Neural progenitor cell (in vitro differentiated cells): ENCODE data around the gene SNRNP200. TPM values are rescaled to one million over a fixed set of nuclear protein-coding genes. Genes with fewer than 3 reads are reported as not detected.

Experiments
- DNase-seq: peaks from one replicate; pipeline ENCODE4 v3.0.0-alpha.2; 2016; ENCODE audit warnings: low spot score
- H2AFZ ChIP-seq: fragments of 200-600 bp; sonication (generic); replicated peaks from 2 replicates; pipeline ENCODE4 v1.6.1; 2016; ENCODE audit warnings: antibody characterized with exemption
- H3F3A ChIP-seq: fragments of 200-600 bp; sonication (generic); 2 replicates; pipeline ENCODE4 v1.6.1; 2016; ENCODE audit warnings: antibody characterized with exemption, low read depth
- H3K27ac ChIP-seq: fragments of 200-600 bp; sonication (generic); 2 replicates; pipeline ENCODE4 v1.5.1; 2016; ENCODE audit warnings: mild to moderate bottlenecking
- H3K27me3 ChIP-seq: fragments of 200-600 bp; sonication (generic); 2 replicates; pipeline ENCODE4 v1.6.1; 2016; ENCODE audit warnings: mild to moderate bottlenecking, moderate library complexity
- H3K36me3 ChIP-seq: fragments of 200-600 bp; sonication (generic); 2 replicates; pipeline ENCODE4 v1.5.1; 2016
- H3K4me1 ChIP-seq: fragments of 200-600 bp; sonication (generic); 2 replicates; pipeline ENCODE4 v1.6.1; 2016; ENCODE audit warnings: mixed run types
- H3K4me2 ChIP-seq: fragments of 200-600 bp; sonication (generic); 2 replicates; pipeline ENCODE4 v1.6.1; 2016
- H3K4me3 ChIP-seq: fragments of 200-600 bp; sonication (generic); 2 replicates; pipeline ENCODE4 v1.5.1; 2016
- H3K79me2 ChIP-seq: fragments of 200-600 bp; sonication (generic); 2 replicates; pipeline ENCODE4 v1.6.1; 2016; ENCODE audit warnings: low read depth
- H3K9ac ChIP-seq: fragments of 200-600 bp; sonication (generic); 2 replicates; pipeline ENCODE4 v1.6.1; 2016
- H3K9me3 ChIP-seq: fragments of 200-600 bp; sonication (generic); 2 replicates; pipeline ENCODE4 v1.5.1; 2016; ENCODE audit warnings: low read depth
- H4K20me1 ChIP-seq: fragments of 200-600 bp; sonication (generic); 2 replicates; pipeline ENCODE4 v1.6.1; 2016; ENCODE audit warnings: low read depth
- H3K27ac Mint-ChIP-seq: 3 replicates; pipeline ENCODE4 v1.8.0; 2021; ENCODE audit warnings: mixed read lengths
- H3K27me3 Mint-ChIP-seq: 2 replicates; pipeline ENCODE4 v1.8.0; 2022; ENCODE audit warnings: low read depth, mild to moderate bottlenecking, inconsistent platforms, moderate library complexity, mixed read lengths; ENCODE audit not compliant: insufficient read depth
- H3K36me3 Mint-ChIP-seq: 3 replicates; pipeline ENCODE4 v1.8.0; 2021; ENCODE audit warnings: mixed read lengths
- H3K4me1 Mint-ChIP-seq: 3 replicates; pipeline ENCODE4 v1.8.0; 2021; ENCODE audit warnings: mixed read lengths
- H3K4me3 Mint-ChIP-seq: 3 replicates; pipeline ENCODE4 v1.8.0; 2021; ENCODE audit warnings: mild to moderate bottlenecking, moderate library complexity, mixed read lengths
- H3K9me3 Mint-ChIP-seq: 3 replicates; pipeline ENCODE4 v1.8.0; 2020; ENCODE audit warnings: mixed read lengths
- CTCF ChIP-seq: fragments of 200-600 bp; sonication (generic); IDR thresholded peaks from 2 replicates; pipeline ENCODE4 v1.5.1; 2017; ENCODE audit warnings: antibody characterized with exemption, mild to moderate bottlenecking
- EZH2 ChIP-seq: fragments of 200-600 bp; sonication (generic); IDR thresholded peaks from 2 replicates; pipeline ENCODE4 v1.6.1; 2017; ENCODE audit warnings: antibody characterized with exemption, mild to moderate bottlenecking, moderate library complexity
- EZH2phosphoT487 ChIP-seq: fragments of 200-600 bp; sonication (generic); IDR thresholded peaks from 2 replicates; pipeline ENCODE4 v1.6.1; 2017; ENCODE audit warnings: antibody characterized with exemption
- total RNA-seq: library from RNA; depleted of rRNA; stranded (reverse); fragments of >200 nt; gene quantifications from 2 replicates; pipeline ENCODE4 v1.2.3, GENCODE V29; 2015; ENCODE audit warnings: low replicate concordance

Gene SNRNP200
- total RNA-seq, 1 donor from 2014 or later, result 94.3 TPM

GRCh38 chr2:96320728-96321622, 15.6 kb upstream of the SNRNP200 start:
- no peaks in the 10 kb centered on the region for H3K36me3 ChIP-seq
- peaks cover 37% of the 10 kb centered on the region for H3K4me1 Mint-ChIP-seq
- no peaks in the 10 kb centered on the region for H4K20me1 ChIP-seq
- H3K9me3 ChIP-seq, result no peaks in the 10 kb centered on the region
- H2AFZ ChIP-seq, result peak overlapping the region; percentile 81
- H3F3A ChIP-seq, result peaks cover 26% of the 10 kb centered on the region
- peaks cover 3% of the 10 kb centered on the region for H3K36me3 Mint-ChIP-seq
- peak overlapping the region; percentile 55 for H3K4me3 ChIP-seq
- peak overlapping the region; percentile 84 for H3K4me2 ChIP-seq
- no peaks in the 10 kb centered on the region for H3K9me3 Mint-ChIP-seq
- H3K79me2 ChIP-seq, result no peaks in the 10 kb centered on the region
- peak overlapping the region; percentile 42 for H3K27ac Mint-ChIP-seq
- H3K27me3 ChIP-seq, result peaks cover 76% of the 10 kb centered on the region
- H3K27me3 Mint-ChIP-seq, result peaks cover 36% of the 10 kb centered on the region
- peak; percentile 69 for DNase-seq
- TF ChIP-seq EZH2phosphoT487 (no peak), EZH2 (no peak)
- H3K9ac ChIP-seq, result no peak overlapping the region
- H3K4me3 Mint-ChIP-seq, result peak overlapping the region; percentile 88
- peaks cover 17% of the 10 kb centered on the region for H3K4me1 ChIP-seq
- H3K27ac ChIP-seq, result no peak overlapping the region

- Histone ChIP-seq H2AFZ (no peak overlapping the region), H3K9ac (no peak overlapping the region), H3K36me3 (no peaks in the 10 kb centered on the region), H3K4me1 (peaks cover 23% of the 10 kb centered on the region), H4K20me1 (no peaks in the 10 kb centered on the region), H3K27me3 (peaks cover 70% of the 10 kb centered on the region), H3K79me2 (no peaks in the 10 kb centered on the region), H3K9me3 (no peaks in the 10 kb centered on the region), H3K4me2 (peak overlapping the region; percentile 84), H3F3A (peaks cover 26% of the 10 kb centered on the region), H3K4me3 (peak overlapping the region; percentile 55), H3K27ac (no peak overlapping the region)
- Mint-ChIP-seq H3K27me3 (peaks cover 30% of the 10 kb centered on the region), H3K4me3 (peak overlapping the region; percentile 88), H3K4me1 (peaks cover 37% of the 10 kb centered on the region), H3K9me3 (no peaks in the 10 kb centered on the region), H3K36me3 (peaks cover 3% of the 10 kb centered on the region), H3K27ac (no peak overlapping the region)
- DNase-seq, result no peak
- TF ChIP-seq CTCF, result no peak
Observed at GRCh38 chr2:96320326-96320725, 15.0 kb upstream of the SNRNP200 start.

- Histone ChIP-seq H4K20me1 (no peaks in the 10 kb centered on the region), H3K9ac (no peak overlapping the region), H2AFZ (no peak overlapping the region), H3K4me1 (peaks cover 17% of the 10 kb centered on the region), H3K27me3 (peaks cover 60% of the 10 kb centered on the region), H3K9me3 (no peaks in the 10 kb centered on the region), H3F3A (peaks cover 26% of the 10 kb centered on the region), H3K79me2 (no peaks in the 10 kb centered on the region), H3K4me3 (no peak overlapping the region), H3K27ac (no peak overlapping the region), H3K36me3 (no peaks in the 10 kb centered on the region), H3K4me2 (no peak overlapping the region)
- Mint-ChIP-seq H3K4me3 (no peak overlapping the region), H3K27me3 (peaks cover 28% of the 10 kb centered on the region), H3K9me3 (no peaks in the 10 kb centered on the region), H3K27ac (no peak overlapping the region), H3K4me1 (peaks cover 37% of the 10 kb centered on the region), H3K36me3 (peaks cover 3% of the 10 kb centered on the region)
- no peak for DNase-seq
- TF ChIP-seq CTCF, result no peak
- no peak for TF ChIP-seq EZH2
- no peak for TF ChIP-seq EZH2phosphoT487
Observed at GRCh38 chr2:96319396-96319795, 14.1 kb upstream of the SNRNP200 start.

- Histone ChIP-seq H3K4me3 (no peak overlapping the region), H3K27ac (no peak overlapping the region), H3K9ac (no peak overlapping the region), H3K36me3 (no peaks in the 10 kb centered on the region), H3K79me2 (no peaks in the 10 kb centered on the region), H3K4me1 (peaks cover 17% of the 10 kb centered on the region), H3K27me3 (peaks cover 54% of the 10 kb centered on the region), H2AFZ (no peak overlapping the region), H4K20me1 (no peaks in the 10 kb centered on the region), H3K4me2 (no peak overlapping the region), H3K9me3 (no peaks in the 10 kb centered on the region), H3F3A (peaks cover 26% of the 10 kb centered on the region)
- H3K4me3 Mint-ChIP-seq, result no peak overlapping the region
- H3K27me3 Mint-ChIP-seq, result peaks cover 27% of the 10 kb centered on the region
- peaks cover 37% of the 10 kb centered on the region for H3K4me1 Mint-ChIP-seq
- no peak overlapping the region for H3K27ac Mint-ChIP-seq
- TF ChIP-seq EZH2phosphoT487, result no peak
- no peak for TF ChIP-seq EZH2
- TF ChIP-seq CTCF, result no peak
- no peak for DNase-seq
- no peaks in the 10 kb centered on the region for H3K9me3 Mint-ChIP-seq
- peaks cover 3% of the 10 kb centered on the region for H3K36me3 Mint-ChIP-seq
Observed at GRCh38 chr2:96318723-96319122, 13.4 kb upstream of the SNRNP200 start.
